DMS153 treated with DMSO at 0.1 percent for 48 hours (cell line): ENCODE data around the gene ME3.

Experiments used
- DNase-seq: peaks from one replicate; lab custom pipeline; 2025; ENCODE audit not compliant: unreplicated experiment; lab: John Stamatoyannopoulos, UW

ME3 gene

DNA sequence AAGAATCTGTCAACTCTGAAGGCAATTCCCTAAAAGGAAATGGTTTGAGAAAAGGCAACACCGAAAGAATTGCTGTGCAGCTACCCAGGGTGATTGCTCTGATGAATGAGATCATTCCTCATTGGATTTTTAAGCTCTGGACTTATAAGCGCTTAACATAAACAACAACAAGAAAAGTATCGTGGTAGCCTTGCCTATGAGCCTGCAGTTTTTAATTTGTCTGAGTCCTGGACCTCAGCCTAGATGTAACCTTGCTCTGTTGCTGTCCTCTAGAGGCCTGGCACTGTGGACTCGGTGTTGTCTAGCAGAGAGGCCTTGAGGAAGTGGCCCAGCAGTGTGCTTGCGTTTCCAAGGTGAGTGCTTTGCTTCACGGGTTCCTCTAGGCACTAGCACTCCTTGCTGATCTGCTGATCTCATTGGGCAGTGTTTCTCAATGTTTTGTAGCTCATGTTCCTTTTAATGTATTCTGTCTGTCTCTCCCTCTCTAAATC lies 277.3 kb downstream of the ME3 start:
- no peak for DNase-seq
